ENCODE measurements around the gene MAT2B.

DNA sequence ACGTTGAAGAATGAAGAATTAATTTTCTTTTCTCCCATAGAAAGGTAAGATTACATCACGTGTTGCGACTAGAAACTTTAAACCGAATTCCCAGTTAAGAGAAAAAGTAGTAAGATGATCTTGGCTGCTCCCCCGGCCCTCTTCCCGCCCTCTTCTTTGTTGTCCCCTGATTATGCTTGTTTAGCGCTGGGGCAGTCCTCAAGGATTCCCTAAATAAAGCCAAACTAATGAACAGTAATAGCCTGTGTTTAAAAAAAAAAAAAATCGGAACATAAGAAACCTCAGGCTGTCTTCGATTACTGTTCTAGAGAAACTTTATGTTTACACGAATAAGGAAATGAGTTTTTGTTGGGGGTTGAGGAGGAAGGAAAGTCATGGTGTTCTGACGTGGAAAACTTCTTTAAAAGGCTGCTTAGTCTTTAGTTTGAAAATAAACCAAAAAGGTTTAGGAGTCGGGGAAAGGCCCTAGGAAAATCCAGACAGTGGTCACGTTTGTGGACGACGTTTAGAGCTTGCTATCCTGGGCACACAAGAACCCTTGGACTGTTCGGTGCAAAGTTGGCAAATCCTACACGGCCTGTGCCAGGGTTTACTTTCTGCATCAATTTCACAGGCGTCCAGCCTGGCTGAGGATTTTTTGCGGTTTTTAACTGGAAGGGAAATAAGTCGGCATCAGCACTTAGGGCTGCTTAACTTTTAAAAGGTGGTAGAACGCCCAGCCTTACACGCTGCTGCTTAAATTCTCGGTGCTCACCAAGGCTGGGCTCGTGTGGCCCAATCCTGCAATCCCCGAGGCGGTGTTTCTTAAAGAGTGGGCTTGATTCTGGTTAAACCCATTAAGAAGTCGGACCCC lies 1.1 kb upstream of the MAT2B start:
- TF ChIP-seq, protein P1, sequence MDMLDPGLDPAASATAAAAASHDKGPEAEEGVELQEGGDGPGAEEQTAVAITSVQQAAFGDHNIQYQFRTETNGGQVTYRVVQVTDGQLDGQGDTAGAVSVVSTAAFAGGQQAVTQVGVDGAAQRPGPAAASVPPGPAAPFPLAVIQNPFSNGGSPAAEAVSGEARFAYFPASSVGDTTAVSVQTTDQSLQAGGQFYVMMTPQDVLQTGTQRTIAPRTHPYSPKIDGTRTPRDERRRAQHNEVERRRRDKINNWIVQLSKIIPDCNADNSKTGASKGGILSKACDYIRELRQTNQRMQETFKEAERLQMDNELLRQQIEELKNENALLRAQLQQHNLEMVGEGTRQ (IDR thresholded peaks at IDR 0.05; ENCODE audit: low read length): no peak
- TF ChIP-seq POLR2A (IDR thresholded peaks at IDR 0.05; ENCODE audit: control extremely low read depth in 1 of 2, low read depth in 2 of 2, low read length in 2 of 2) (peak; percentile 44 to 82), POLR2AphosphoS5 (IDR thresholded peaks at IDR 0.05; ENCODE audit: low read depth, low read length) (peak; percentile 95), CEBPB (IDR thresholded peaks at IDR 0.05; ENCODE audit: low read depth, low read length) (no peak), TAF1 (IDR thresholded peaks at IDR 0.05; ENCODE audit: low read depth, low read length) (peak; percentile 50; the same call in 1 of the 2 replicates)
- TF ChIP-seq, protein P2, sequence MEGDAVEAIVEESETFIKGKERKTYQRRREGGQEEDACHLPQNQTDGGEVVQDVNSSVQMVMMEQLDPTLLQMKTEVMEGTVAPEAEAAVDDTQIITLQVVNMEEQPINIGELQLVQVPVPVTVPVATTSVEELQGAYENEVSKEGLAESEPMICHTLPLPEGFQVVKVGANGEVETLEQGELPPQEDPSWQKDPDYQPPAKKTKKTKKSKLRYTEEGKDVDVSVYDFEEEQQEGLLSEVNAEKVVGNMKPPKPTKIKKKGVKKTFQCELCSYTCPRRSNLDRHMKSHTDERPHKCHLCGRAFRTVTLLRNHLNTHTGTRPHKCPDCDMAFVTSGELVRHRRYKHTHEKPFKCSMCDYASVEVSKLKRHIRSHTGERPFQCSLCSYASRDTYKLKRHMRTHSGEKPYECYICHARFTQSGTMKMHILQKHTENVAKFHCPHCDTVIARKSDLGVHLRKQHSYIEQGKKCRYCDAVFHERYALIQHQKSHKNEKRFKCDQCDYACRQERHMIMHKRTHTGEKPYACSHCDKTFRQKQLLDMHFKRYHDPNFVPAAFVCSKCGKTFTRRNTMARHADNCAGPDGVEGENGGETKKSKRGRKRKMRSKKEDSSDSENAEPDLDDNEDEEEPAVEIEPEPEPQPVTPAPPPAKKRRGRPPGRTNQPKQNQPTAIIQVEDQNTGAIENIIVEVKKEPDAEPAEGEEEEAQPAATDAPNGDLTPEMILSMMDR (IDR thresholded peaks at IDR 0.05; ENCODE audit: control extremely low read depth in 1 of 3, insufficient read depth in 1 of 3, low read depth in 1 of 3, low read length in 3 of 3): no peak
- TF ChIP-seq, protein P3, sequence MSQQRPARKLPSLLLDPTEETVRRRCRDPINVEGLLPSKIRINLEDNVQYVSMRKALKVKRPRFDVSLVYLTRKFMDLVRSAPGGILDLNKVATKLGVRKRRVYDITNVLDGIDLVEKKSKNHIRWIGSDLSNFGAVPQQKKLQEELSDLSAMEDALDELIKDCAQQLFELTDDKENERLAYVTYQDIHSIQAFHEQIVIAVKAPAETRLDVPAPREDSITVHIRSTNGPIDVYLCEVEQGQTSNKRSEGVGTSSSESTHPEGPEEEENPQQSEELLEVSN (IDR thresholded peaks at IDR 0.05): no peak
